22Rv1 (cell line): ENCODE data around the gene GPR146.
"Not testable (repeated sequence)": the region's sequence is repeated elsewhere in the genome, so short reads cannot be mapped to it uniquely, and the experiment has no call there.

Experiments
- CTCF ChIP-seq: fragments of 450-650 bp; IDR thresholded peaks from 2 replicates; pipeline ENCODE4 v1.5.1; 2017; ENCODE audit warnings: mild to moderate bottlenecking
- ZFX ChIP-seq: fragments of 450-650 bp; IDR thresholded peaks from 2 replicates; pipeline ENCODE4 v1.6.1; 2017; ENCODE audit warnings: antibody characterized with exemption, borderline replicate concordance

GRCh38 chr7:1036164-1036928, 8.0 kb upstream of the GPR146 start:
- TF ChIP-seq CTCF, ZFX: not testable (repeated sequence)
